Measurements from ENCODE around the gene OPN1LW. TPM values are rescaled to one million over a fixed set of nuclear protein-coding genes. Genes with fewer than 3 reads are reported as not detected.

The OPN1LW gene
- total RNA-seq, 2 experiments from 2014 or later, result not detected

DNA sequence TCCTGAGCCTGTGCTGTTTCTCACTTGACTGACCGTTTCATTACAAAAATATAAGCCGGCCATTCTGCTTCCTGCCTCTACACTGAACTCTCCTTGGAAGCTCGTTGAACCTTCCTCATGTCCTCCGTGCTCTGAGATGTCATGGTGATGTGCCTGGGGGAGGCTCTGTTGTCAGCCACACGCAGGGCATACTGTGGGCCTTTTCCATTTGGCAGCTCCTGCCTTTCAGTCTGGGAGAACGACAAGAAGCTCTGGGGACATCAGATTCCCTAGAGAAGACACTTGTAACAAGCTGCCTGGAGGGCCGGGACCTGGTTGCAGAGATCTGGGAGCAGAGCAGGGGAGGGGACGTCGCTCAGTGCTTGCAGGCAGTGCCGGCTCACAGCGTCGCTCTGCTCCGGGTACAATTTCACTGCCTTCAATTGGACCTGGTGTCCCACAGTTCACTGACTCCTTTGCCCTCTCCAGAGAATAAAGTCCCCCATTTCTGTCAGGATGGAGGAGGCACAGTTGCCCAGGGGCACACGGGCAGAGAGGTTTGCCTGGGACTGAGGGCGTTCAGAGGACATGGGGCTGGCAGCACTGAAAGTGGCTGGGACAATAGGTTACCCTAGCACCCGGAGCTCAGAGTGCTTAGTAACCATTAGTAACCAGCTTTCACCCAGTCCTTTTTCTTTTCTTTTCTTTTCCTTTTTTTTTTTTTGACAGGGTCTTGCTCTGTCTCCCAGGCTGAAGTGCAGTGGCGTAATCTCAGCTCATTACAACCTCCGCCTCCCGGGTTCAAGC, 27.4 kb upstream of the OPN1LW start:
- no peaks in the 10 kb centered on the region for H3K9me3 Mint-ChIP-seq (ENCODE audit: low read depth)
- ChIA-PET POLR2A (no interaction called here), CTCF (no interaction called here)
- H3K27me3 Mint-ChIP-seq, result no peaks in the 10 kb centered on the region
- DNase-seq (no peak), ATAC-seq (no peak)
- H3K4me3 Mint-ChIP-seq, result no peak overlapping the region
- intact Hi-C loops (cut with DNase I, micrococcal nuclease), result no loop called here
- peaks cover 5% of the 10 kb centered on the region for H3K4me1 Mint-ChIP-seq
- H3K36me3 Mint-ChIP-seq (ENCODE audit: low read depth), result no peaks in the 10 kb centered on the region
- no peak overlapping the region for H3K27ac Mint-ChIP-seq

DNA sequence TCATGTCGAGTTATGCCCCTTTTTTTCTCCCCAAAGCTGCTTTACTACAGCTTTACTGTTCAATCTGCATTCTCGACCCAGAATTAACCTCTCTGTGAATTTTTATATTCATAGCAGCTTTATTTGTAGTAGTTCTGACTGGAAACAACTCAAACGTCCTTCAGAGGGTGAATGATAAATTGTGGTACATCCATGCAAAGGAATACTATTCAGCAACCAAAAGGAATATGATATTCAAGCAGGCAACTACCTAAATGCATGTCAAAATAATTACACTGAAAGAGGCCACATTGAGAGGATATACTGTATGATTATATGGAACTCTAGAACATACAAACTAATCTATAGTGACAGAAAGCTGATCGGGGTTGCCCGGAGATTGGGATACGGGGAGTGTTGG, 26.5 kb upstream of the OPN1LW start:
- intact Hi-C loops (cut with DNase I, micrococcal nuclease), result no loop called here
- H3K9me3 Mint-ChIP-seq (ENCODE audit: low read depth), result no peaks in the 10 kb centered on the region
- ChIA-PET CTCF (no interaction called here), POLR2A (no interaction called here)
- no peak overlapping the region for H3K27ac Mint-ChIP-seq
- H3K4me1 Mint-ChIP-seq, result peaks cover 2% of the 10 kb centered on the region
- no peak for ATAC-seq
- DNase-seq, result no peak
- H3K4me3 Mint-ChIP-seq, result no peak overlapping the region
- no peaks in the 10 kb centered on the region for H3K36me3 Mint-ChIP-seq (ENCODE audit: low read depth)
- H3K27me3 Mint-ChIP-seq, result no peaks in the 10 kb centered on the region

DNA sequence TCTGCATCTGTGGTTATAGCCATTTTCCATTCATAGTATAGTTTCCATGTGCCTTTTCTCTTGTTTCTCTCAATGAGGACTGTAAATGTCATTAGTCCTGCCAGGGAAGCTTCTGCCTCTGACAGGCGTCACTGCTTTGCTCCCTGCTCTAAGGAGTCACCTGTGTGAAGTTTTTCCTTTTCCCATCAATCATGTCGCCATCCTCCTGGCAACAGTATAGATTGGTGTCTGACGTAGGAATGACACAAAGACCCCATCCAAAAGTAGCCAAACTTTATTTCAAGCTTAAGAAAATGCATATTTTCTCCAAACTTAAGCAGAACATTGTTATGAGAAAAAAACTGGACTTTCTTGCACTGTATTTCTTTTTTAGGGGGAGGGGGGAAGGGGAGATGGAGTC, 23.5 kb upstream of the OPN1LW start:
- ChIA-PET POLR2A (no interaction called here), CTCF (interaction anchor here (0.6 kb wide), 1 partner anchor 362 kb away, joined by 3 read pairs; no protein-coding TSS in a partner anchor)
- Mint-ChIP-seq H3K4me1 (peaks cover 21% of the 10 kb centered on the region), H3K4me3 (no peak overlapping the region), H3K36me3 (ENCODE audit: low read depth) (no peaks in the 10 kb centered on the region), H3K27me3 (no peaks in the 10 kb centered on the region), H3K27ac (no peak overlapping the region), H3K9me3 (ENCODE audit: low read depth) (no peaks in the 10 kb centered on the region)
- ATAC-seq (no peak), DNase-seq (no peak)
- intact Hi-C loops (cut with DNase I, micrococcal nuclease), result no loop called here

DNA sequence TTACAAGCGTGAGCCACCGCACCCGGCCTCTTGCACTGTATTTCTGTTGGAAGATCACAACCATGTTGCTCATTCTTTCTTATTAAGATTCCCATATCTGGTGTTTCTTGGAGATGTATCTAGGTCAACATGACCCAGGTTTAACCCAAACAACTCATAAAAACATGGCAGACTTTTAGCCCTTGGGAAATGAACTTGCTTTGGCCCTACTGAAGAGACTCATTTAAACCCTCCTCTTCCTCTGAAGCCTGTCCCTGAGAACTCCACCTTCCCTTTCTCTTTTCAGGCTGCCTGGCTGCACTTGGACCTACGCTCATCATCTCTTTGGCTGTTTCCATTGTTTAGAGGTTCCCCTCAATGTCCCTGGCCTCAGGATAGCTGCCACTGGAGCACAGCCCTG, 22.8 kb upstream of the OPN1LW start:
- CTCF ChIA-PET, result no interaction called here
- no peaks in the 10 kb centered on the region for H3K9me3 Mint-ChIP-seq (ENCODE audit: low read depth)
- intact Hi-C loops (cut with DNase I, micrococcal nuclease), result no loop called here

GRCh38 chrX:154121961-154122360, 22.1 kb upstream of the OPN1LW start:
- ATAC-seq, result no peak
- Mint-ChIP-seq H3K27ac (no peak overlapping the region), H3K4me3 (no peak overlapping the region), H3K4me1 (peaks cover 21% of the 10 kb centered on the region), H3K9me3 (ENCODE audit: low read depth) (no peaks in the 10 kb centered on the region), H3K36me3 (ENCODE audit: low read depth) (no peaks in the 10 kb centered on the region), H3K27me3 (no peaks in the 10 kb centered on the region)
- POLR2A ChIA-PET, result no interaction called here
- intact Hi-C loops (cut with DNase I, micrococcal nuclease), result no loop called here
- DNase-seq, result no peak
- CTCF ChIA-PET, result no interaction called here

More for the DNA sequence above, 22.8 kb upstream of the OPN1LW start:
- no peak overlapping the region for H3K4me3 Mint-ChIP-seq
- peaks cover 21% of the 10 kb centered on the region for H3K4me1 Mint-ChIP-seq
- H3K27ac Mint-ChIP-seq, result no peak overlapping the region
- POLR2A ChIA-PET, result no interaction called here
- no peaks in the 10 kb centered on the region for H3K27me3 Mint-ChIP-seq
- H3K36me3 Mint-ChIP-seq (ENCODE audit: low read depth), result no peaks in the 10 kb centered on the region
- DNase-seq, result no peak
- no peak for ATAC-seq

- ChIA-PET POLR2A (interaction anchor here (0.7 kb wide), 2 partner anchors 24 to 296 kb away, joined by 4 to 7 read pairs; no protein-coding TSS in a partner anchor), CTCF (interaction anchor here (0.7 to 1.5 kb wide), 3 partner anchors 10 to 21 kb away, joined by 3 to 4 read pairs (median 3); no protein-coding TSS in a partner anchor)
- H3K4me3 Mint-ChIP-seq, result no peak overlapping the region
Observed at GRCh38 chrX:154123241-154124219, 20.5 kb upstream of the OPN1LW start.

GRCh38 chrX:154125391-154126040, 18.5 kb upstream of the OPN1LW start:
- POLR2A ChIA-PET, result no interaction called here

More at GRCh38 chrX:154123241-154124219, 20.5 kb upstream of the OPN1LW start:
- H3K27ac Mint-ChIP-seq, result peak overlapping the region; percentile 20
- DNase-seq (peak; percentile 47), ATAC-seq (peak; percentile 78)
- H3K27me3 Mint-ChIP-seq, result no peaks in the 10 kb centered on the region
- H3K4me1 Mint-ChIP-seq, result peaks cover 21% of the 10 kb centered on the region
- no peaks in the 10 kb centered on the region for H3K9me3 Mint-ChIP-seq (ENCODE audit: low read depth)
- H3K36me3 Mint-ChIP-seq (ENCODE audit: low read depth), result no peaks in the 10 kb centered on the region
- intact Hi-C loops (cut with DNase I, micrococcal nuclease), result no loop called here

GRCh38 chrX:154126101-154126500, 17.9 kb upstream of the OPN1LW start:
- H3K4me1 Mint-ChIP-seq, result peaks cover 21% of the 10 kb centered on the region
- H3K27ac Mint-ChIP-seq, result no peak overlapping the region
- H3K4me3 Mint-ChIP-seq, result no peak overlapping the region
- ATAC-seq (no peak), DNase-seq (no peak)
- intact Hi-C loops (cut with DNase I, micrococcal nuclease), result no loop called here
- ChIA-PET CTCF (no interaction called here), POLR2A (no interaction called here)
- no peaks in the 10 kb centered on the region for H3K36me3 Mint-ChIP-seq (ENCODE audit: low read depth)
- H3K27me3 Mint-ChIP-seq, result no peaks in the 10 kb centered on the region
- H3K9me3 Mint-ChIP-seq (ENCODE audit: low read depth), result no peaks in the 10 kb centered on the region

More at GRCh38 chrX:154125391-154126040, 18.5 kb upstream of the OPN1LW start:
- peak; percentile 19 for DNase-seq
- Mint-ChIP-seq H3K9me3 (ENCODE audit: low read depth) (no peaks in the 10 kb centered on the region), H3K4me3 (no peak overlapping the region), H3K36me3 (ENCODE audit: low read depth) (no peaks in the 10 kb centered on the region), H3K4me1 (peaks cover 21% of the 10 kb centered on the region), H3K27me3 (no peaks in the 10 kb centered on the region), H3K27ac (no peak overlapping the region)
- intact Hi-C loops (cut with DNase I, micrococcal nuclease), result no loop called here
- CTCF ChIA-PET, result no interaction called here
- no peak for ATAC-seq

DNA sequence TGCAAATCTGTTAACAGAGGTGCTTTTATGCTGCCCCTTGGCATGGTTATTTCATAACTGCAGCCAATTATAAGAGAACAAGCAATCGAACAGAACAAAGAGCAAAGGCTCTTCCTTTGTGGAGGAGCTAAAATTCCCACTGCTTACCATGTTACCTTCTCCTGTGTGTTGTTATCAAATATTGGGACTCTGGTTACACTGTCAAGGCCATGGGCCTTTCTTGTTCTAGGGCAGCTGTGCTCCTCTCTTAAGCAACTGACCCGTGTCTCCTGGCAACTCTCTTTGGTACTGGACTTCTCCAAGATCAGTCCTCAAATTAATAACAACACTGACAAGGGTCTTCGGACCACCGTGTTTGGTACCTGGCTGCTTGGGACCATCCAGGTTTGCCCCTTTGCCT, 12.1 kb upstream of the OPN1LW start:
- Mint-ChIP-seq H3K27ac (no peak overlapping the region), H3K9me3 (ENCODE audit: low read depth) (no peaks in the 10 kb centered on the region), H3K27me3 (no peaks in the 10 kb centered on the region), H3K4me1 (peaks cover 17% of the 10 kb centered on the region), H3K36me3 (ENCODE audit: low read depth) (no peaks in the 10 kb centered on the region), H3K4me3 (no peak overlapping the region)
- POLR2A ChIA-PET, result no interaction called here
- CTCF ChIA-PET, result no interaction called here
- ATAC-seq (no peak), DNase-seq (no peak)
- intact Hi-C loops (cut with DNase I, micrococcal nuclease), result no loop called here

DNA sequence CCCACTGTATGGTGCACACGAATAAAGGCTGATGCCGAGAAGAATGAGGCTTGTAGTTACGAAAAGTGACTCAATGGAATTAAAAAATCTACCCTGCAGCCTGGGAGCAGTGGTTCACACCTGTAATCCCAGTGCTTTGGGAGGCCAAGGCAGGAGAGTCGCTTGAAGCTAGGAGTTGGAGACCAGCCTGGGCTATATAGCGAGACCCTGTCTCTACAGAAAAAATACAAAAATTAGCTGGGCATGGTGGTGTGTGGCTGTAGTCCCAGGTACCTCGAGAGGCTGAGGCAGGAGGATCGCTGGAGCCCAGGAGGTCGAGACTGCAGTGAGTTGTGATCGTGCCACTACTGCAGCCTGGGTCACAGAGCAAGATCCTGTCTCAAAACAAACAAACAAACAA, 11.7 kb upstream of the OPN1LW start:
- CTCF ChIA-PET, result no interaction called here
- no peaks in the 10 kb centered on the region for H3K36me3 Mint-ChIP-seq (ENCODE audit: low read depth)
- H3K4me3 Mint-ChIP-seq, result no peak overlapping the region
- no peaks in the 10 kb centered on the region for H3K27me3 Mint-ChIP-seq
- no peak for DNase-seq
- POLR2A ChIA-PET, result no interaction called here
- no peak overlapping the region for H3K27ac Mint-ChIP-seq
- no peaks in the 10 kb centered on the region for H3K9me3 Mint-ChIP-seq (ENCODE audit: low read depth)
- no peak for ATAC-seq
- intact Hi-C loops (cut with DNase I, micrococcal nuclease), result no loop called here
- peaks cover 17% of the 10 kb centered on the region for H3K4me1 Mint-ChIP-seq

DNA sequence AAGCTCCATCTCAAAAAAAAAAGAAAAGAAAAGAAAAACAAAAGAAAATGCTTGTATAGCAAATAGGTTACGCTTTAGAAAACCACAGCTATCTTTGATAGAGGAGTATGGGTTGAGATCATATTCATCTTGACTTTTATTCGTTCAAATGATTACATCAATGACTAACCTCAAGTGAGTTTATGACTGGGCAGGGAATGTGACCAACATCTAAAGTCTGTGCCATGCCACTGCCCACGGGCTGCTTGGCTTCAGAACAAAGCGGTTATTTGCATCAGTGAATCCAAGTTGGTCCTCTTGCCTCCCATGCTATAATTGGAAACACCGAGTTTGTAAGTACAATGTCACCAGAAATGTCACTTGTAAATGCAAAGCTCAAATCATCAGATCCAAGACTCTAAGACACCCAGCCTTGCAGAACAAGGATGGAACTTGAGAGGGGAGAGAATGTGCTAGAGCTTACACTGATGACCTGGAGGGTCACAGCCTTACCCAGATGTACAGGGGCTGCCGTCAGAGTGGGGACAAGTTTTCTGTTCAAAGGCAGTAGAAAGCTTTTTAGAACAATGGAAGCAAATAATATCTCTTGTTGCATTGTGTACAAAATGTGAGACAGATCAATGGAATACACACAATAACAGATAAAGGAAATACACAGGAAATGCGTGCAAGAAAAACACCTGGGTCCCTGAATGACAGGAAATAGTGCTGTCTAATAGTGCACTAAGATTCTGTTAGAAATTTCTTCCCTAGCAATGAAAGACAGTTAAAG, 8.4 kb upstream of the OPN1LW start:
- H3K27me3 Mint-ChIP-seq, result no peaks in the 10 kb centered on the region
- H3K9me3 Mint-ChIP-seq (ENCODE audit: low read depth), result no peaks in the 10 kb centered on the region
- peak overlapping the region; percentile 69 for H3K27ac Mint-ChIP-seq
- POLR2A ChIA-PET, result interaction anchor here (0.6 kb wide), 1 partner anchor 33 kb away, joined by 3 read pairs; no protein-coding TSS in a partner anchor
- CTCF ChIA-PET, result interaction anchor here (0.7 to 1.7 kb wide), 8 partner anchors 9 to 423 kb away, joined by 3 to 8 read pairs (median 4); no protein-coding TSS in a partner anchor
- H3K36me3 Mint-ChIP-seq (ENCODE audit: low read depth), result no peaks in the 10 kb centered on the region
- no peak overlapping the region for H3K4me3 Mint-ChIP-seq
- DNase-seq (peak; percentile 45), ATAC-seq (peak; percentile 74)
- intact Hi-C loops (cut with DNase I, micrococcal nuclease), result loop anchor here in 1 of 2 experiments (1.0 kb wide), 2 partner anchors 38 to 173 kb away; partner anchors contain the start of gene MECP2
- H3K4me1 Mint-ChIP-seq, result peaks cover 17% of the 10 kb centered on the region

Data from activated CD4-positive, alpha-beta T cell treated with anti-CD3 and anti-CD28 coated beads for 36 hours (primary cell).